DOHH2 (cell line): ENCODE measurements around the gene PPP1R14C.

ENCODE experiments used
- CTCF ChIP-seq: fragments of 200-600 bp; sonication (generic); IDR thresholded peaks from one replicate; pipeline ENCODE4 v1.5.1; 2014; ENCODE audit warnings: antibody characterized with exemption, mild to moderate bottlenecking, low read depth, low read length; ENCODE audit not compliant: poor library complexity, severe bottlenecking
- EZH2phosphoT487 ChIP-seq: fragments of 200-600 bp; sonication (generic); IDR thresholded peaks from 2 replicates; pipeline ENCODE4 v1.6.1; 2017; ENCODE audit warnings: borderline replicate concordance, mild to moderate bottlenecking, antibody characterized with exemption, low read length, moderate library complexity, mixed read lengths

- TF ChIP-seq CTCF (no peak), EZH2phosphoT487 (no peak)
Measured at GRCh38 chr6:150243620-150244314, 100.9 kb downstream of the PPP1R14C start.
